Measurements from ENCODE around the gene SYN1.

The SYN1 gene

DNA sequence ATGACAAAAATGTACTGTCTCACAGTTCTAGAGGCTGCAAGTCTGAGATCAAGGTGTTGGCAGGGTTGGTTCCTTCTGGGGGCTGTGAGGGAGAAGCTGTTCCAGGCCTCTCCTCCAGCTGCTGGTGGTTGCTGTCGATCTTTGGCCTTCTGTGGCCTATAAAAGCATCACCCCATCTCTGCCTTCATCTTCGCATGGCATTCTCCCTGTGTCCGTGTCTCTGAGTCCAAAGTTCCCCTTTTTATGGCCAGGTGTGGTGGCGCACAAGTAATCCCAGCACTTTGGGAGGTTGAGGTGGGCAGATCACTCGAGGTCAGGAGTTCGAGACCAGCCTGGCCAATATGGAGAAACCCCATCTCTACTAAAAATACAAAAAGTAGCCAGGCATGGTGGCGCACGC, 90.1 kb downstream of the SYN1 start:
- no peak for DNase-seq (ENCODE audit: low read depth in 2 of 2)

- DNase-seq (ENCODE audit: low read depth in 2 of 2): no peak
Observed at GRCh38 chrX:47523713-47524166, 95.9 kb downstream of the SYN1 start.

GRCh38 chrX:47523297-47523696, 96.4 kb downstream of the SYN1 start:
- peak; percentile 66 to 67 for DNase-seq (ENCODE audit: low read depth in 2 of 2)
